GM18951 (cell line): Measurements from ENCODE around the gene THAP5.

Experiments
- POLR2A ChIP-seq: IDR thresholded peaks from 4 replicates; pipeline ENCODE4 v1.6.1; 2011; ENCODE audit warnings: mild to moderate bottlenecking; ENCODE audit not compliant: insufficient read length, insufficient read depth; ENCODE audit errors: extremely low read depth
- in situ Hi-C: fragments of 300-500 bp; cut with MboI; formaldehyde crosslinking; loops from one replicate; pipeline ENCODE4 v1.12.0; 2022; ENCODE audit warnings: low sequenced_read_pairs, mixed read lengths, inconsistent platforms; ENCODE audit not compliant: unreplicated experiment

Gene THAP5

DNA sequence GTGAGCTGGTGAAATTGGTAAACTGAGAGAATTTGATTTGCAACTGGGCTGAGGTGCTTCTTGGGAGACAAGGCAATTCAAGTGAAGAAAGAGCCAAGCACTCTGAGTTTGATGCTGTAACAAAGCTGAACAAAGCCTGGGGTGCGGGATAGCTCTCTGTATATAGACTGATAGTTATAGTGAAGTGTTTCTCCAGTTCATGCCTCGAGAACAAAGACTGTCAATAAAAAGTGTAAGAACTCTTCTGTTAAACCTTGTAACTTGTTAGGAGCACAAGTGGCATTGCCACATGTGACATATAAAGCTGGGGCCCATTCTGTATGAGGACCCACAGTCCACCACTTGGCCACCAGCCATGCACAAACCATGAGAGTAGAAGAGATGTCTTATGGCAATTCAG, 32.3 kb downstream of the THAP5 start:
- in situ Hi-C loops = no loop called here
- TF ChIP-seq POLR2A = no peak

DNA sequence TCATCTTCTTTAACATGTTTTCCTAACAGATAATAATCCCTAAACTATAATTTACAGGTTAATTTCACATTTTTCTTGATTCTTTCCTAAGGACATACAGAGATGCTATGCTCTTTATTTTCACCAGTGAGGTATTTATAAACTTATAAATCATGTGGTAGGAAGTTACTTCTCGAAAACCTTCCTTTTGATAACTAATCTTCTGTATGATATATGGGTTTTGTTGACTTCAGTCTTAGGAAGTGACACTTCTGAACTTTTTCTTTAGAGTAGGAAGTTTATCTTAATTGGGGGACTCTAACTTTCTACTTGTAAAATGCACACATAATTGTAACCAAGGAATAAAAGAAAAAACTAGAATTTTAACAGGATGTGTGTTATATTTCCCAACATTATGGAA, 33.8 kb downstream of the THAP5 start:
- in situ Hi-C loops = no loop called here
- no peak for TF ChIP-seq POLR2A

DNA sequence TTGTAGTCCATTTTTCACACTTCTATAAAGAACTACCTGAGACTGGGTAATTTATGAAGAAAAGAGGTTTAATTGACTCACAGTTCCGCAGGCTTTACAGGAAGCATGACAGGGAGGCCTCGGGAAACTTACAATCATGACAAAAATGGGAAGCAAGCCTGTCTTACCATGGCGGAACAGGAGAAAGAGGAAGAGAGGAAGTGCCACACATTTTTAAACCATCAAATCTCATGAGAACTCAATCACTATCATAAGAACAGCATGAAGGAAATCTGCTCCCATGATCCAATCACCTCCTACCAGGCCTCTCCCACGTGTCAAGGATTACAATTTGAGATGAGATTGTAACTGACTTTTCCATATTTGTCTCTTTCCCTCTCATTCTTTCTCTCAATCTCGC, 34.2 kb downstream of the THAP5 start:
- in situ Hi-C loops = no loop called here
- TF ChIP-seq POLR2A = no peak

DNA sequence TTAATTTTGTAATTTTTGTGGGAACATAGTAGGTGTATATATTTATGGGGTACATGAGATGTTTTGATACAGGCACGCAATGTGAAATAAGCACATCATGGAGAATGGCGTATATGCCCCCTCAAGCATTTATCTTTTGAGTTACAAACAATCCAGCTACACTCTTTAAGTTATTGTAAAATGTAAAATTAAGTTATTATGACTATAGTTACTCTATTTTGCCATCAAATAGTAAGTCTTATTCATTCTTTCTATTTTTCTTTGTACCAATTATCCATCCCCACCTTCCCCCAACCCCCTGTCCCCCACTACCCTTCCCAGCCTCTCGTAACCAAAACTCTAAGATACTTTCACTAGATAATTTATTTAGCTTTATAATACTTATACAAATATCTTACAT, 35.8 kb downstream of the THAP5 start:
- TF ChIP-seq POLR2A = no peak
- in situ Hi-C loops = no loop called here

DNA sequence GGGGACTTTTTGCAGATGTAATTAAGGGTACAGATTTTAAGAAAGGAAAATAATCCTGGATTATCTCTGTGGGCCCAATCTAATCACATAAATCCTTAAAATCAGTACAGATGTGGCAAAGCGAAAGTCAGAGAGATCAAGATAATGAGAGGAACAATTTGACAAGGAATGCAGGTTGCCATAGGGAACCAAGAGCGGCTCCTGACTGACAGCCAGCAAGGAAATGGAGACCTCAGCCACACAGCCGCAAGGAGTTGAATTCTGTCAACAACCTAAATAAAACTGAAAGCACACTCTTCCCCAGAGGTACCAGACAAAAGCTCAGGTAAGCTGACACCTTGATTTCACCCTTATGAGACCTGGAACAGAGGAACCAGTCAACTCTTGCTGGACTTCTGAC, 40.2 kb downstream of the THAP5 start:
- in situ Hi-C loops = no loop called here

DNA sequence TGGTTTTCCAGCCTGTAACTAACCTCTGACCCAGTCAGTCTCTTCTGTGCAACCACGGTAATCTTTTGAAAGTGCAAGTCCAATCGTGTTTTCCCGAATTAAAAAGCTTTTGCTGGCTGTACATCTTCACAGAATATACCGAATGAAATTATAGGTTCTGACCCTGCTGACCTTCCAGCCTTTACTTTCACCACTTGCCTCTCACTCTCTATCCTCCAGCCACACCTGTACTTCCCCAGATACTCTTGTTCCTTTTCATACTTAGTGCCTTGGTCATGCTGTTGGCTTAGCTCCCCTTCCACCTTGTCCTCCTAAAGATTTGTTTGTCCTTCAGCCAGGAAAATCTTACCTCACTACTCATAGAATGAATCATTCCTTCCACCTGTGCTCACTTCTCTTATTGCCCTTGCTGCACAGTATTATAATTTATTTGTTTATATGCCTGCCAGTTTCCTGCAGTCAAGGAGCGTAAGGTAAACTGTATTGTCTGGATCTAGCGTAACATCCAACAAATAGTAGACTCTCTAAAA, 41.3 kb downstream of the THAP5 start:
- TF ChIP-seq POLR2A = no peak
- in situ Hi-C loops = no loop called here

More for the DNA sequence above, 40.2 kb downstream of the THAP5 start:
- no peak for TF ChIP-seq POLR2A

DNA sequence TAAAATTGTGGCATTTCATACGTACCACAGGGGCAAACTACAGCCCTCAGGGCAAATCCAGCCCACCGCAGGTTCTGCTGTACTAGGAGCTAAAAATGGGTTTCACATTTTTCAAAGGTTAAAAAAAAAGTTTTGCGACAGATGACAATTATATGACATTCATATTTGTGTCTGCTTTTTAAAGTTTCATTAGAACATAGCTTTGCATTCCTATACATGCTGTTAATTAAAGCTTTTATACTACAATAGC, 42.8 kb downstream of the THAP5 start:
- in situ Hi-C loops = no loop called here
- TF ChIP-seq POLR2A = no peak

DNA sequence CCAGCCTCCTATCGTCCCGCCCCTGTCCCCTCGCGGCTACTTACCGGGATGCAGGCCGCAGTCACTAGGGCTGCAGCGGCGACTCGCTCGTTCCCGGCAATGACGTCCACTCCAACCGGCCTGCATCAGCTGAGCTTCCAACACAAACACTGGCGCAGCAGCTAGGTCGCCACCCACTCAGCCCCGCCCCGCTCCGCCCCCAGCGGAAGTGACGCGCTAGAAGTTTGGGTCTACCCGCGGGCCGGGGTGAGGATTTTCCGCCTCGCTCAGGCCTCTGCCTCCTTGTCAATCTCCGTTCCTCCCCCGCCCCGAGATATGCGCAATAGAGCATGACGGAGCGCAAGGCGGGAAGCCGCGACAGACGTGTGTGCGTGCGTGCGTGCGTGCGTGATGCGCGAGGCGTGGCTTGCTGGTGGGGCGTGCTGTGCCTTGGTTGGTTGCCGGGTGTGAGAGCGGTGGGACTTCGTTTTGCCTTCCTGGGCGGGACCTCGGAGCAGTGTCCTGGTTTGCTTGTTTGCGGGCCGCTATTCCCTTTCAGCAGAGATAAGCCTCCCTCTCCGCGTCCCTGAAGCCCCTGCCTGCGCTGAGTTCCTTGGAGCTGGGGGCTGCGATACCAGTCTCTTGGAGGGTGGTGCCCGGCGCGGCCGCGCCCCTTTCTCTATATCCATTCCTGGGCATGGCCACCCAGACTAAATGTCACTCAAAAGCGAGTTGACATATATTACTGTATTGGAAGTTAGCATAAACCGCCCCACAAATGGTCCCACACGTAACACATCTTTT, 43.3 kb downstream of the THAP5 start, which contains the start of gene PNPLA8:
Gene PNPLA8 (minus strand): TSS at position 151 of the 783 bp plus-strand sequence. CDS start 10,644 bp downstream, outside the sequence.
- peak; percentile 85 for TF ChIP-seq POLR2A
- in situ Hi-C loops = no loop called here

DNA sequence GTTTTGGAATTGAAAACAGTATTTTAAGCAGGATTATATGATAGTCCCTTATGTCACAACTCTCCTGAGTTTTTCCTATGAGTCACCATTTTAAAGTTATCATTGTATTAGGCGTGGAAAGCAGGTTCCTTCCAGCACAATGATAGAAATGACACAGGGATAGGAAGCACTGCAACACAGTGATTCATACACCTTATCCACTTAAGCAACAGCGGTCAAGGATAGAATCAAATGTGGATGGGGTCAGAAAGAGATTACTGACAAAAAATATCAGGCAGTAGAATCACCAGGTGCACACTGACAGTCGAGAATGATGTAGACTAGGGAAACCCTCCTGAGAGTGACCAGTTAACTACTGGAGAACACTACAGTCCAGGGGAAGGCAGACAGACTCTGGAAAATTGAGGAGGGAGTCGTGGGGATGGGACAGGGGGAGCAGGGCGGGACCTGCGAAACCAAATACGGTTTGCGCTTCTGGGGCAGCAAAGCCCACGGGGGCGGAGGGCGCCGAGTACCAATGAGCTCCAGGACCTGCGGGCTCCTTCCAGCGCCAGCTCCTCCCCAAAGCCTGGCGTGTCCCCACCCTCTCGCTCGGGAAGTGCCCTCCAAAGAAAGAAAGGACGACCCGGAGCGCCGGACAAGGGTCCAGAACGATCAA, 44.0 kb downstream of the THAP5 start:
- TF ChIP-seq POLR2A = no peak
- in situ Hi-C loops = no loop called here

DNA sequence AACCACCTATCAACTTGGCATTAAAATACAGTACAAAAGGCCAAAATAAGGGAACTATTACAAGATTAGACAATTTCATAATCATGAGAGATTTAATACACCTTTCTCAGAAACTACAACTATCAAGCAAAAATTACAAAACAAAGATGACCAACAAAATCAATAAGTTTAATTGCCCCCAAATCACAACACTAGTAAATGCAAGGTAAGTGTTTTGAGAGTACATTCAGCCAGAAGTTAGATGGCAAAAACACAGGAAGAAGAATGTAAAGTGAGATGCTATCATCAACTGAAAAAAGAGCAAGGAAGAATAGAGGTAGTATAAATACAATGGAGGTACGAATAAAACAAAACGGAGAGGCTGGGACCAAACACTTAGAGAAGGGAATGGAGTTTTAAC, 46.7 kb downstream of the THAP5 start:
- in situ Hi-C loops = no loop called here
- no peak for TF ChIP-seq POLR2A

DNA sequence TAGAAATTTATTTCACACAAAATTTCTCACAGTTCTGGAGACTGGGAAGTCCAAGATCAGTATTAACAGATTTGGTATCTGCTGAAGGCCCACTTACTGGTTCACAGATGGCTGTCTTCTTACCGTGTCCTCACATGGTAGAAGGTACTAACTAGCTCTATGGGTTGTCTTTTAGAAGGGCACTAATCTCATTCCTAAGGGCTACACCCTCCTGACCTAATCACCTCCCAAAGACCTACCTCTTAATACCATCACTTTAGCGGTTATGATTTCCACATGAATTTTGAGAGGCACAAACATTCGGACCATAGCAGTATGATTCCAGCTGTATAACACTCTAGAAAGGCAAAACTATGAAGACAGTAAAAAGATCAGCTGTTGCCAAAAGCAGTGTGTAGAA, 51.6 kb downstream of the THAP5 start:
- in situ Hi-C loops = no loop called here
- TF ChIP-seq POLR2A = no peak

DNA sequence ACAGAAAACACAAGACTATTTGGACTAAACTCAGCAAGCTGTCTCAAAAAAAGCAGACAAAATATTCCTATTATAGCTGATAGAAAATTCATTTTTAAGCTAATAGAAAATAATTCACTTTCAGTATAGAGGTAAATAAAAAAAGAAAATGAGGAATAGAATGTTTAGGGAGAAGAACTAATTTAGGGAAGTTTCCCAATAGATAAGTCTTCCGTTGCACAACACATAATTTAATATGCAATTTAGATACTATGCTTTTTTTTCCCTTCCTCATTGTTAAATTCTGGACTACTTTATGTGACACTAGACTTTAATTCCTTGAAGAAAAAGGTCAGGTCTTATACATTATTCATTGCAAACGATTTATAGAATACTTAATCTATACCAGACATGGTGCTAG, 53.9 kb downstream of the THAP5 start:
- no peak for TF ChIP-seq POLR2A
- in situ Hi-C loops = no loop called here

DNA sequence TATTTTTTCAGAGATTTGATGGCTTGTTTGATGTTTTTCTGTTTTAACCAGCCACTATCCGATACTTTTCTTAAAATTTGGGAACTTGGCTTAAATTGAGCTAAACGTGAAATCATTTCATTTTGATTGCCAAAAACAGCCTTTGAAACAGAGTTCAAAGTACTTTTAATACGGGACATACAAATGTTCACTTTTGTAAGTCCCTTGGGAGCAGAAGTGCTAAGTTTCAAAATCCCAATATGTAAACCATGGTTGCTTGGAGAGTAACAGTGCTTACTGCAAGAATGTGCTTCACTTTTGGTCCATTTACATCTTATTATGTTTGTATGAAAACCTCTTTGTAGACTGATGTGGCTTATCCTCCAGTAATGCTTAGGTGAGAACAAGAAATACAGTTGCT, 54.5 kb downstream of the THAP5 start:
- TF ChIP-seq POLR2A = no peak
- in situ Hi-C loops = no loop called here
